Measurements from ENCODE around the gene PHF20.
"Not testable (repeated sequence)": the region's sequence is repeated elsewhere in the genome, so short reads cannot be mapped to it uniquely, and the experiment has no call there.

The PHF20 gene

DNA sequence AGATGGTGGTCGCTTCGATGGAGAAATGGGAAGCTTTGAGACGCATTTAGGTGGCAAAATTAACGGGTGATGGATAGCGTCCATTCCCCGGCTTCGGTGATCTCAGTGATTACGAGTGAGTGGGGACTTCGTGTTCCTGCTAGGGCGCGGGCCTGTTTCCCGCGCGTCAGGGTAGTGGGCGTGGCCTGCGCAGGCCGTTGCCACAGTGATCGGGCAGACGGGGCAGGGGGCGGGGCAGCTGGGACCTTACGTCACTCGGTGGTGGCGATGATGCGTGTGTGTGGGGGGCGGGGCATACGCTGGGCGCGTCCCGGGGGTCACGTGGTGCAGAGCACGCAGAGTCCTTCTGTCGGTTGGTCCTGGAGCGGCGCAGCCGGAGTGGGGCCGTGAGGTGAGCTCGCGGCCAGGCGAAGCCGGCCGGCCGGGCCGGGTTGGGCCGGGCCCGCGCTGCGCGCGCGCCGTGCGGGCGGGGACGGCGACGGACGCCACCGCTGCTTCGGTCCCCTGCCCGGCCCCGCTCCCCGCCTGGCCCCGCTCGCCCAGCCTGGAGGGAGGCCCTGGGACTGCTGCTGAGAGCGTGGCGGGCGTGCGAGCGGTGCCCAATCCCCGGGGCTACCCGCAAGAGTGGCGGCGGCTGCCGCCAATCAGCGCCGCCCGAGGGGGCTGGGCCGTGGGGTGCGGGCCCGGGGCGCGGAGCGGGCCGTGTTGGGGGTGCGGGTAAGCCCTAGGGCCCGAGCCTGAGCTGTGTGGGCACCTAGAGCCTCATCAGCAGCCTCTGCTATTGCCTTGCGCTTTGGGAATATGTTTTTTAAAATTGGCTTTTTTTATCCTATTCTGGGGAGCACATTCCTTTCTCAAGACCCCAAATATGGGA is at the start of gene PHF20:
Gene PHF20 (plus strand): TSS at position 327 of the 874 bp plus-strand sequence. CDS start 29,508 bp downstream, outside the sequence.
- DNase-seq: peak; percentile 98

GRCh38 chr20:35723275-35723639 is 48.6 kb upstream of the PHF20 start:
- DNase-seq: not testable (repeated sequence)

DNA sequence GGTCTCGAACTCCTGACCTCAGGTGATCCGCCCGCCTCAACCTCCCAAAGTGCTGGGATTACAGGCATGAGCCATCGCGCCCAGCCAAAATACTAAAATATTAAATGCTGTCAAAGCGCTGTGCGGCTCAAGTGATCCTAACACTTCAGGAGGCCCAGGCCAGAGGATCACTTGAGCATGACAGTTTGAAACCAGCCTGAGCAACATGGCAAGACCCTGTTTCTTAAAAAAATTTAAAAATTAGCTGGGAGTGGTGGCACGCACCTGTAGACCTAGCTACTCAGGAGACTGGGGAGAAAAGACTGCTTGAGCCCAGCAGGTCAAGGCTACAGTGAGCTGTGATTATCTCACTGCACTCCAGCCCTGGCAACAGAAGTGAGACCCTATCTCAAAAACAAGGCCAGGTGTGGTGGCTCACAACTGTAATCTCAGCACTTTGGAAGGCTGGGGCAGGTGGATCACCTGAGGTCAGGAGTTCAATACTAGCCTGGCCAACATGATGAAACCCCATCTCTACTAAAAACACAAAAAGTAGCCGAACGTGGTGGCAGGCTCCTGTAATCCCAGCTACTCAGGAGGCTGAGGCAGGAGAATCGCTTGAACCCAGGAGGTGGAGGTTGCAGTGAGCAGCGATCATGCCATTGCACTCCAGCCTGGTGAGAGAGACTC is 48.0 kb upstream of the PHF20 start:
- DNase-seq: not testable (repeated sequence)

- no peak for DNase-seq
Observed at GRCh38 chr20:35724321-35725230, 47.2 kb upstream of the PHF20 start.

DNA sequence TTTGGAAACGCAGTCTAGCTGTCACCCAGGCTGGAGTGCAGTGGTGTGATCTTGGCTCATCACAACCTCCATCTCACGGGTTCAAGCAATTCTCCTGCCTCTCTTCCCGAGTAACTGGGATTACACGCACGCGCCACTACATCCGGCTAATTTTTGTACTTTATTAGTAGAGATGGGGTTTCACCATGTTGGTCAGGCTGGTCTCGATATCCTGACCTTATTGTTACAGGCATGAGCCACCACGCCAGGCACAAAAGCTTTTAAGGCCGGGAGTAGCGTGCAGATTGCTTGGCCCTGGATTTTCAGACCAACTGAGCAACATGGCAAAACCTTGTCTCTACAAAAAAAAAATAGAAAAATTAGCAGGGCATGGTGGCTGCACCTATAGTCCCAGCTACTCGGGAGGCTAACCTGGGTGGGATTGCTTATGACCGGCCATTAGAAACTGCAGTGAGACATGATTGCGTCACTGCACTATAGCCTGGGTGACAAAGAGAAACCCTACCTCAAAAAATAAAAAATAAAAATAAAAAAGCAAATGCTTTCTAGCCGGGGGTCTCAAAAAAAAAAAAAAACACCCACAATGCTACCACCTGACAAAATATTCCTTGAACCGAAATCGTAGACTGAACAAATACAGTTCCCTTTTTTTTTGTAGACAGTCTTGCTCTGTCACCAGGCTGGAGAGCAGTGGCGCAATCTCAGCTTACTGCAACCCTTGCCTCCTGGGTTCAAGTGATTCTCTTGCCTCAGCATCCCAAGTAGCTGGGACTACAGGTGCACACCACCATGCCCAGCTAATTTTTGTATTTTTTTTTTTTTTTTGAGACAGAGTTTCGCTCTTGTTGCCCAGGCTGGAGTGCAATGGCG is 44.7 kb upstream of the PHF20 start:
- DNase-seq: no peak

DNA sequence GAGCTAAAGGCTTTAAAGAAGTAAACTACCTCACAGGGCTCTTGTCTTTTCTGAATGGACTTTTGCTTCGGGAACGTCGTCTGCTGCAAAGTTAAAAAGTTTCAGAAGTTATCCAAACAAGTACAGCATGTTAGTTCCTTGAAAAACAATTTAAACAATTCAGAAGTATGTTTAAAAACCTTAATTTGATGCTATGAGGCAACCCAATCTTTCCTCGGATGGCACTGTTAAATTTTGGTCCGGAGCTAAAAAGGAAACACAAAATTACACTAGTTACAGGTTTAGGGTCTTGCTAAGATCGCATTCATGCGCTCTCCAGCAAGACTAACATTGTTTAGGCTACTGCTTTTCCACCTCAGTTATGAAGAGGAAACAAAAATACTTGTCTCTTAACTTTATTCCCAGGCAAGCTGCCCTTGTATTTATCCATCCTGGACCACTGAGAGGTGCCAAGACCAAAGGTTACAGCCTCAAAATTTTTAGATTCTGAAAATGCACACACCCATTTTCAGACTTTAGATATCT is 42.5 kb upstream of the PHF20 start:
- DNase-seq: no peak

- DNase-seq: no peak
Observed at GRCh38 chr20:35729836-35730582, 41.8 kb upstream of the PHF20 start.

GRCh38 chr20:35730583-35731468 is 41.0 kb upstream of the PHF20 start:
- DNase-seq: no peak

DNA sequence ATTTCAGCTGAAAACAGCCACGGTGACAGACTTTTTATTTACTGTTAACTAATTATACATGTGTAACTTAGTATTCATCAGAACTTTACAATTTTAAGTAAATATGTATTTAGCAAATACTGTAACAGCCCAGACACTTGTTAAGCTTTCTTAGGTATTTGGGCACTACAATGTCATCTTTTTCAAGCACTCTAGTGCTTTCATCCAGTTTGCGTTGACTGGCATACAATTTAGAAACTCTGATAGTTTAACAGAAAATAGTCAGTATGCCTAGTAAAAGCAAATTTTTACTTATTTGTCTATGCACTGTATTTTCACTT is 40.4 kb upstream of the PHF20 start:
- DNase-seq: no peak

GRCh38 chr20:35731862-35732643 is 39.8 kb upstream of the PHF20 start:
- no peak for DNase-seq

GRCh38 chr20:35732644-35732982 is 39.2 kb upstream of the PHF20 start:
- no peak for DNase-seq

DNA sequence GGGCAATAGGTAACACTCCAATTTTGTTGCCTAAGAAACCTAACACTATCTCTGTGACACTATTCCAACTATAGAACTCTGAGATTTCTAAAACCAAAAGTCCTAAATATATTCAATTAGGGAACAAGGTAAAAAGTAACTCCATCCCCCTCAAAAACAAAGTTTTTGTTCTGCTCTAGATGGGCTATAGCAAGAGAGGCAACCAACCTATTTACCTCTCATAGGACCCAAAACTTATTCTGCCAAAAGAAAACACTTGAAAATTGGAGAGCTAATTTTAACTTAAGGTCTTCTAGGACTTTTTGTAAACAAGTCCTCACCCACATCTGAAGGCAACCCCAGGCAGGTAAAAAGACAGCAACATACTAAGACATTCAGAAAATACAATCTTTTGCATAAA is 37.4 kb upstream of the PHF20 start:
- no peak for DNase-seq

DNA sequence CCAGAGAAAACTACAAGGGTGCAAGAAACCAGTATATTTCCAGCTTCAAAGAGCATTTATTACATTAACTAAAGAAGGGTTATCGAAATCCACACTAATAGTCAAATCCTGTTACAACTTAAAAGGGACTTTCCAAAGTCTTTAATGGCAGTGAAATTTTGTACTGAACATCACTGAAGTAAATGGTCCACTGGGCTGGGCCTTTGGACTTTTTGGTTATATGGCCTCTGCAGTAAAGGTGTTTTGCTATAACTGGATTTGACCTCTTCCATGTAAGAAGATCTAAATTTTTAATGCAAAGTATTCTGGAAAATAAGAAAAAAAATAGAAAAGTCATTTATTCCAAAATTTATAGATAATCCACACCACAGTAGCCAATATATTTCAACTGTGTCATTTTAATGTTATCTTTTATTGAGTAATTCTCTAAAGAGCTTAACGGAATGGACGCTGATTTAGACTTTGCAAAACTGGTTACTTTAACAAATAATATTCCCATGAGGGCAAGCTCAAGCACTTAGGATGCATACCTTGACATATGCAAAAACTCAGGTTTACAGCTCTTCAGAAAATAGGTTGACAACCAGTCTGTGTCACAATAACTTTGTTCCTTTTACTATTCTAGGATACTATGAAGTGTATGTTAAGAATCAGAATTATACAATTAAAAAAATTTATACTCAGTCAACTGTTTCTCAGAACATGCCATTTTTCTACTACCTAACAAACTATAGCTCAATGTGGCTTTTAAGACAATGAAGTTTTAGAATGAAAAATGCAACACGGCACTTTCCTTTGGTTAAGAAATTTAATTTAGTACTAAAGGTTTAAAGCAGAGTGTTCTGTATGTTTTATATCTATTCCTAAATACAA is 36.8 kb upstream of the PHF20 start:
- no peak for DNase-seq

DNA sequence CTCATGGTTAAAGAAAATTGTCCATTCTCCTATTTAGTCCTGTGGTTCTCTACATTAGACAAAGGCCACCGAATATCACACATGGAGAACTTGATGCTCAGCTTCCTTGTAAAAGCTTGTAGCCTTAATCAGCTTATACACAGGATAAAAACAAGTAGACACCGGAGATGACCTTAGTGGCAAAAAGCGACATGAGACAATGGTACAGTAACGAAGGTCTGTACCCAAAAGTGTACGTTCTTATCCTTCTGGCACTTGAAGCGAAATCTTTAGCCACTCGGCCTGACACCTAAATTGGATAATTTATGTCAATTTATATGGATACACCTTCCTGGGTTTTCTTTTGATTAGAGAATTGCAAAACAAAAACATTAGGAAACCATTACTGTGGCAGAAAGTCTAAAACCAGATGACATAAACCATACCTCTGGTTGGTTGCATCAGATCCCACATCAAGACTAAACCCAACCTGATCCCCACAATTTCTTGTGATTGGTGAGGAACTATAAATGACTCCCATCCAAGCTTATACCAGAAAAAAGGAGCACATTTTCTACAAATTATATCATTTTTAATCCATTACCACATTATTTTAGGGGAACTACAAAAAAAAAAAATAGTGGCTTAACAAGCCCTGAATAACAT is 35.9 kb upstream of the PHF20 start:
- no peak for DNase-seq

GRCh38 chr20:35737865-35738333 is 33.9 kb upstream of the PHF20 start:
- no peak for DNase-seq

GRCh38 chr20:35738410-35739179 is 33.2 kb upstream of the PHF20 start:
- DNase-seq: no peak

Data from T1000 (cell line).